Mesenchymal stem cell (in vitro differentiated cells and primary cell): ENCODE results near the gene ANKRD6.

Source experiments
- DNase-seq: peaks from one replicate; pipeline ENCODE4 v3.0.0-alpha.2; 2013
- H2AFZ ChIP-seq: one replicate; pipeline ENCODE4 v1.6.1; 2013; ENCODE audit warnings: low read depth, mild to moderate bottlenecking, control low read depth, inconsistent platforms, low read length, moderate library complexity
- H2AK5ac ChIP-seq: 2 replicates; pipeline ENCODE4 v1.6.1; 2013; ENCODE audit warnings: low read length, moderate library complexity, mild to moderate bottlenecking, inconsistent platforms; ENCODE audit not compliant: severe bottlenecking
- H2BK120ac ChIP-seq: one replicate; pipeline ENCODE4 v1.6.1; 2013; ENCODE audit warnings: low read depth, mild to moderate bottlenecking, inconsistent platforms, low read length, moderate library complexity
- H2BK12ac ChIP-seq, 2 experiments: one replicate each; pipeline ENCODE4 v1.6.1; 2013; ENCODE audit warnings: inconsistent platforms in 2 of 2, low read length in 2 of 2, mild to moderate bottlenecking in 2 of 2, moderate library complexity in 2 of 2, control low read depth in 1 of 2
- H2BK15ac ChIP-seq: one replicate; pipeline ENCODE4 v1.6.1; 2013; ENCODE audit warnings: mild to moderate bottlenecking, low read depth, inconsistent platforms; ENCODE audit not compliant: poor library complexity, severe bottlenecking
- H2BK5ac ChIP-seq: 2 replicates; pipeline ENCODE4 v1.6.1; 2013; ENCODE audit warnings: low read depth, mild to moderate bottlenecking, low read length, control low read depth, inconsistent platforms; ENCODE audit not compliant: poor library complexity, severe bottlenecking
- H3K14ac ChIP-seq, 2 experiments: one replicate each; pipeline ENCODE4 v1.6.1; 2013; ENCODE audit warnings: inconsistent platforms in 2 of 2, low read length in 2 of 2, control low read depth in 1 of 2, mild to moderate bottlenecking in 1 of 2, moderate library complexity in 1 of 2
- H3K18ac ChIP-seq, 2 experiments: one replicate each; pipeline ENCODE4 v1.6.1; 2013; ENCODE audit warnings: inconsistent platforms in 2 of 2, low read length in 2 of 2, control low read depth in 1 of 2, low read depth in 1 of 2, mild to moderate bottlenecking in 1 of 2
- H3K23ac ChIP-seq, 2 experiments: one replicate each; pipeline ENCODE4 v1.6.1; 2013; ENCODE audit warnings: inconsistent platforms in 2 of 2, low read length in 2 of 2, mild to moderate bottlenecking in 2 of 2, moderate library complexity in 2 of 2, control low read depth in 1 of 2
- H3K27ac ChIP-seq: 2 replicates; pipeline ENCODE4 v1.5.1; 2013; ENCODE audit warnings: mild to moderate bottlenecking, moderate library complexity, low read length, control low read depth, inconsistent platforms; ENCODE audit not compliant: poor library complexity, severe bottlenecking
- H3K27me3 ChIP-seq, 2 experiments: 2 replicates each; pipeline versions ENCODE4 v1.6.1 to v1.7.0; 2013; ENCODE audit warnings: low read length in 2 of 2, mild to moderate bottlenecking in 2 of 2, moderate library complexity in 2 of 2, control low read depth in 1 of 2, inconsistent platforms in 1 of 2; ENCODE audit not compliant: control insufficient read depth in 1 of 2, insufficient read depth in 1 of 2
- H3K36me3 ChIP-seq, 2 experiments: 2 replicates each; pipeline versions ENCODE4 v1.6.1 to v1.7.0; 2013; ENCODE audit warnings: low read length in 2 of 2, control low read depth in 1 of 2, inconsistent platforms in 1 of 2, low read depth in 1 of 2, mild to moderate bottlenecking in 1 of 2; ENCODE audit not compliant: insufficient read depth in 2 of 2, control insufficient read depth in 1 of 2
- H3K4ac ChIP-seq, 2 experiments: one replicate each; pipeline ENCODE4 v1.6.1; 2013; ENCODE audit warnings: inconsistent platforms in 2 of 2, low read length in 2 of 2, mild to moderate bottlenecking in 2 of 2, moderate library complexity in 2 of 2, control low read depth in 1 of 2, low read depth in 1 of 2
- H3K4me1 ChIP-seq: 2 replicates; pipeline ENCODE4 v1.6.1; 2013; ENCODE audit warnings: low read depth, low read length, control low read depth; ENCODE audit not compliant: control insufficient read depth, insufficient read depth
- H3K4me2 ChIP-seq: 2 replicates; pipeline ENCODE4 v1.6.1; 2013; ENCODE audit warnings: low read length, mild to moderate bottlenecking, inconsistent platforms; ENCODE audit not compliant: poor library complexity, severe bottlenecking
- H3K4me3 ChIP-seq, 2 experiments: 2 replicates each; pipeline versions ENCODE4 v1.5.1 to v1.7.0; 2013; ENCODE audit warnings: low read length in 2 of 2, mild to moderate bottlenecking in 2 of 2, control low read depth in 1 of 2, low read depth in 1 of 2; ENCODE audit not compliant: insufficient read depth in 1 of 2
- H3K79me1 ChIP-seq: replicated peaks from 2 replicates; pipeline ENCODE4 v1.6.1; 2013; ENCODE audit warnings: mild to moderate bottlenecking, control low read depth, low read length, inconsistent platforms; ENCODE audit not compliant: poor library complexity, severe bottlenecking
- H3K9ac ChIP-seq: 2 replicates; pipeline ENCODE4 v1.7.0; 2013; ENCODE audit warnings: mild to moderate bottlenecking, low read length, moderate library complexity
- H3K9me3 ChIP-seq: 2 replicates; pipeline ENCODE4 v1.7.0; 2013; ENCODE audit warnings: mild to moderate bottlenecking, low read length; ENCODE audit not compliant: control insufficient read depth
- H4K8ac ChIP-seq: one replicate; pipeline ENCODE4 v1.6.1; 2013; ENCODE audit warnings: inconsistent platforms, mild to moderate bottlenecking, low read length, moderate library complexity
- H4K91ac ChIP-seq: one replicate; pipeline ENCODE4 v1.6.1; 2013; ENCODE audit warnings: mild to moderate bottlenecking, low read length, inconsistent platforms
- WGBS: methylation state at CpG from one replicate; pipeline ENCODE4 v1.1.7; 2013; ENCODE audit warnings: mixed read lengths; 5-methylcytosine and 5-hydroxymethylcytosine counted together

ANKRD6 gene

GRCh38 chr6:89678531-89678930, 245.6 kb downstream of the ANKRD6 start:
- Histone ChIP-seq H4K8ac (no peak overlapping the region), H2BK15ac (no peak overlapping the region), H3K27me3 (no peaks in the 10 kb centered on the region), H3K9ac (no peak overlapping the region), H3K79me1 (no peaks in the 10 kb centered on the region), H3K4me2 (no peak overlapping the region), H2BK5ac (no peak overlapping the region), H3K36me3 (peaks cover 56 to 84% of the 10 kb centered on the region in 2 experiments), H3K4me1 (no peaks in the 10 kb centered on the region), H3K9me3 (no peaks in the 10 kb centered on the region), H2BK12ac (no peak overlapping the region), H4K91ac (no peak overlapping the region), H2AFZ (no peak overlapping the region), H2AK5ac (no peak overlapping the region), H3K14ac (no peak overlapping the region), H3K23ac (no peak overlapping the region), H3K27ac (no peak overlapping the region), H2BK120ac (no peak overlapping the region), H3K4me3 (no peak overlapping the region), H3K4ac (no peak overlapping the region), H3K18ac (no peak overlapping the region)
- WGBS = 100% methylated on average over 2 of the region's 3 CpGs
- no peak for DNase-seq

- 100% methylated on average over 3 of the region's 6 CpGs for WGBS
- Histone ChIP-seq H3K9ac (no peak overlapping the region), H3K18ac (no peak overlapping the region), H3K9me3 (no peaks in the 10 kb centered on the region), H3K79me1 (no peaks in the 10 kb centered on the region), H3K4me1 (no peaks in the 10 kb centered on the region), H2BK12ac (no peak overlapping the region), H2AK5ac (no peak overlapping the region), H3K23ac (no peak overlapping the region), H2BK5ac (no peak overlapping the region), H3K27ac (no peak overlapping the region), H3K4me2 (no peak overlapping the region), H2BK120ac (no peak overlapping the region), H3K36me3 (peaks cover 56 to 84% of the 10 kb centered on the region in 2 experiments), H2AFZ (no peak overlapping the region), H3K27me3 (no peaks in the 10 kb centered on the region), H3K4me3 (no peak overlapping the region), H4K91ac (no peak overlapping the region), H3K4ac (no peak overlapping the region), H3K14ac (no peak overlapping the region), H4K8ac (no peak overlapping the region), H2BK15ac (no peak overlapping the region)
- DNase-seq = no peak
These were observed 246.5 kb downstream of the ANKRD6 start for GRCh38 chr6:89679215-89680120.

GRCh38 chr6:89680150-89680549, 247.2 kb downstream of the ANKRD6 start:
- H3K23ac ChIP-seq = no peak overlapping the region

GRCh38 chr6:89680551-89680950, 247.6 kb downstream of the ANKRD6 start:
- H2BK15ac ChIP-seq = no peak overlapping the region
- no peak overlapping the region for H2BK5ac ChIP-seq
- H3K14ac ChIP-seq = no peak overlapping the region
- H3K27ac ChIP-seq = no peak overlapping the region
- no peak for DNase-seq
- H3K4me3 ChIP-seq = no peak overlapping the region
- 97% methylated on average over 7 of the region's 7 CpGs for WGBS
- H3K9ac ChIP-seq = no peak overlapping the region
- H3K4me1 ChIP-seq = no peaks in the 10 kb centered on the region
- H3K4me2 ChIP-seq = no peak overlapping the region
- no peaks in the 10 kb centered on the region for H3K27me3 ChIP-seq
- no peaks in the 10 kb centered on the region for H3K9me3 ChIP-seq
- no peak overlapping the region for H4K91ac ChIP-seq
- no peak overlapping the region for H2BK120ac ChIP-seq
- H3K4ac ChIP-seq = no peak overlapping the region
- H2AK5ac ChIP-seq = no peak overlapping the region
- no peak overlapping the region for H3K23ac ChIP-seq
- H2AFZ ChIP-seq = no peak overlapping the region
- H3K79me1 ChIP-seq = no peaks in the 10 kb centered on the region
- no peak overlapping the region for H2BK12ac ChIP-seq
- H4K8ac ChIP-seq = no peak overlapping the region
- H3K36me3 ChIP-seq = peaks cover 51 to 84% of the 10 kb centered on the region in 2 experiments
- H3K18ac ChIP-seq = no peak overlapping the region

More at GRCh38 chr6:89680150-89680549, 247.2 kb downstream of the ANKRD6 start:
- no peak overlapping the region for H3K27ac ChIP-seq
- H2BK12ac ChIP-seq = no peak overlapping the region
- no peaks in the 10 kb centered on the region for H3K79me1 ChIP-seq
- no peak overlapping the region for H2BK5ac ChIP-seq
- H3K18ac ChIP-seq = no peak overlapping the region
- H3K4me1 ChIP-seq = no peaks in the 10 kb centered on the region
- no peak overlapping the region for H2AK5ac ChIP-seq
- H3K4me2 ChIP-seq = no peak overlapping the region
- H3K14ac ChIP-seq = no peak overlapping the region
- no peaks in the 10 kb centered on the region for H3K27me3 ChIP-seq
- DNase-seq = no peak
- H2AFZ ChIP-seq = no peak overlapping the region
- no peak overlapping the region for H2BK15ac ChIP-seq
- H3K36me3 ChIP-seq = peaks cover 54 to 84% of the 10 kb centered on the region in 2 experiments
- WGBS = 100% methylated on average over 2 of the region's 2 CpGs
- no peak overlapping the region for H3K4ac ChIP-seq
- no peak overlapping the region for H3K4me3 ChIP-seq
- H3K9ac ChIP-seq = no peak overlapping the region
- H3K9me3 ChIP-seq = no peaks in the 10 kb centered on the region
- no peak overlapping the region for H4K91ac ChIP-seq
- H2BK120ac ChIP-seq = no peak overlapping the region
- no peak overlapping the region for H4K8ac ChIP-seq
